ENCODE results near the gene LPAR1. TPM values are rescaled to one million over a fixed set of nuclear protein-coding genes. Genes with fewer than 3 reads are reported as not detected.
"Not testable (repeated sequence)": the region's sequence is repeated elsewhere in the genome, so short reads cannot be mapped to it uniquely, and the experiment has no call there.

The LPAR1 gene
- total RNA-seq, 2 donors from 2014 or later, result 20.2 to 48.2 TPM

DNA sequence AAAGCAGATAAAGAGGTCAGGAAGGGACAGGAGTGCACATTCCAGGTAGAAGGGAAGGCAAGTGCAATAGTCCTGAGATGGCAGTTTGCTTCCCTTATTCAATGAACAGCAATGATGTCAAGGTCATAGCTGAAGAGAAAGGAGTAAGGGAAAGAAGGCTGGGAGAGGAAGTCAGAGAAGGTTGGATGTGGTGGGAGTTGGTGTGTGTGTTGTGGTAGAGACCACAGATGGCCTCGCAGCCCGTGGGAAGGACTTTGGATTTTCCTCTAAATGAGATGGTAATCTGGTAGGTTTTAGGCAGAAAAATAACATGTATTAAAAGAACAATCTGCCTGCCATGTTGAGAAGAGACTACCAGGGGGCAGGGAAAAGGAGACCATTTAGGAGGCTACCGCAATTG, 25.1 kb upstream of the LPAR1 start:
- Histone ChIP-seq H3K4me3 (no peak overlapping the region), H3K4me1 (peaks cover 0 to 8% of the 10 kb centered on the region in 2 donors), H3K36me3 (no peaks in the 10 kb centered on the region), H3K9me3 (no peaks in the 10 kb centered on the region), H3K27me3 (no peaks in the 10 kb centered on the region), H3K27ac (no peak overlapping the region)
- no peak for DNase-seq (ENCODE audit: low spot score)
- TF ChIP-seq, protein P1, sequence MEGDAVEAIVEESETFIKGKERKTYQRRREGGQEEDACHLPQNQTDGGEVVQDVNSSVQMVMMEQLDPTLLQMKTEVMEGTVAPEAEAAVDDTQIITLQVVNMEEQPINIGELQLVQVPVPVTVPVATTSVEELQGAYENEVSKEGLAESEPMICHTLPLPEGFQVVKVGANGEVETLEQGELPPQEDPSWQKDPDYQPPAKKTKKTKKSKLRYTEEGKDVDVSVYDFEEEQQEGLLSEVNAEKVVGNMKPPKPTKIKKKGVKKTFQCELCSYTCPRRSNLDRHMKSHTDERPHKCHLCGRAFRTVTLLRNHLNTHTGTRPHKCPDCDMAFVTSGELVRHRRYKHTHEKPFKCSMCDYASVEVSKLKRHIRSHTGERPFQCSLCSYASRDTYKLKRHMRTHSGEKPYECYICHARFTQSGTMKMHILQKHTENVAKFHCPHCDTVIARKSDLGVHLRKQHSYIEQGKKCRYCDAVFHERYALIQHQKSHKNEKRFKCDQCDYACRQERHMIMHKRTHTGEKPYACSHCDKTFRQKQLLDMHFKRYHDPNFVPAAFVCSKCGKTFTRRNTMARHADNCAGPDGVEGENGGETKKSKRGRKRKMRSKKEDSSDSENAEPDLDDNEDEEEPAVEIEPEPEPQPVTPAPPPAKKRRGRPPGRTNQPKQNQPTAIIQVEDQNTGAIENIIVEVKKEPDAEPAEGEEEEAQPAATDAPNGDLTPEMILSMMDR (IDR thresholded peaks at IDR 0.05), result no peak

DNA sequence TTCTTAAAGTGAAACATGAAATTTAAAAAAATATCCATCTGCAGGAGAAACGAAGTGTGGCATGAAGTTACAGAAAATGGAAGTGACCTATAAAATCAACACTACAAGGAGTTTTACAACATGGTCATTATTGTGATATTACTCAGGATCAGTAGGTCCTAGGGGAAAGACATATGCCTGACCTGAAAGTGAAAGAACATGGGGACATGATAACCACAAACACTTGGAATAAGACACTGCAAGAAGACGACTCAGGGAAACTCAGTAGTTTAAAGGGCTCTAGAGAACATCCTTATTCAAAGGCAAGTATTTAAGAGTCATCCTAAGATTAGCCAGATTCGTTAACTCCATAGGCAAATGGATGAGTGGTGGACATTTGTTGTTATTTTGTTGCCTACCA, 19.9 kb upstream of the LPAR1 start:
- H3K4me3 ChIP-seq, result no peak overlapping the region
- TF ChIP-seq, protein P1 (IDR thresholded peaks at IDR 0.05), result no peak
- no peak overlapping the region for H3K27ac ChIP-seq
- no peak for DNase-seq (ENCODE audit: low spot score)
- H3K9me3 ChIP-seq, result no peaks in the 10 kb centered on the region
- no peaks in the 10 kb centered on the region for H3K4me1 ChIP-seq
- no peaks in the 10 kb centered on the region for H3K27me3 ChIP-seq
- H3K36me3 ChIP-seq, result no peaks in the 10 kb centered on the region

DNA sequence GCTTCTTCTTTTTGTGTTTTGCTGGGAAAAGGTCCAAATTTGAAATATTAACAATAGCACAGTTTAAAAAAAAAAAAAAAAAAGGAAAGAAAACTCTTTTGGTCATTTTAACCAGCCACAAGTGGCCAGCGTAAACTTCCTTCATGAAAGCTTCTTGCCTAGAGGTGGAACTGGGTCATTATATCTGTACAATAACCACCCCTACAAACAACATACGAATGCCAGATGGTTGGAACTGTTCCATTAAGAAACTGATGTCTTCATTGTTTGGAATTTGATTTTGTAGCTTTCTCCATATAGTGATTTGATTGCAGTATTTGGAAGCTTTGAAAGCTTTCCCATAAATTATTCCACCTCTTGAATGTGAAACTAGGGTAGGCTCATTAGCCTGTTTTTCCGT, 18.3 kb upstream of the LPAR1 start:
- DNase-seq (ENCODE audit: low spot score), result no peak
- Histone ChIP-seq H3K27ac (no peak overlapping the region), H3K9me3 (no peaks in the 10 kb centered on the region), H3K4me1 (no peaks in the 10 kb centered on the region), H3K27me3 (no peaks in the 10 kb centered on the region), H3K36me3 (no peaks in the 10 kb centered on the region), H3K4me3 (no peak overlapping the region)
- TF ChIP-seq, protein P1 (IDR thresholded peaks at IDR 0.05), result no peak

DNA sequence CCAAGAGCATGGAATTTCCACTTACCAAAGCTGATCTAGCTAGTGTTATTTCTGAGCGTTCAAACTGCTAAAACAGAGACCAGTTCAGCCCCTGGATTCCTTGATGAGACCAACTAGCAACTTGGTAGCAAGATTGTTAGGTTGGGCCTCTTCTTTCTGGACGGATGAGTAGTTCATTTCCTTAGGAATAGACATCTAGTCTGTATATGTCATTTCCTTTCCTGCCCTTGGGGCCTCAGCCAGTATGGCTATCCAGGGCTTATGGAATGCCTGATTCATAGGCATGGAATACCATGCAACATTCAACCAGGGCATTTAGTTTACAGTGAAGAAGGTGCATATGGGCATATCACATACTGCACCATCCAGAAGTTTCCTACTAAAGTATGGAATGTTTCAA, 14.5 kb upstream of the LPAR1 start:
- no peaks in the 10 kb centered on the region for H3K36me3 ChIP-seq

DNA sequence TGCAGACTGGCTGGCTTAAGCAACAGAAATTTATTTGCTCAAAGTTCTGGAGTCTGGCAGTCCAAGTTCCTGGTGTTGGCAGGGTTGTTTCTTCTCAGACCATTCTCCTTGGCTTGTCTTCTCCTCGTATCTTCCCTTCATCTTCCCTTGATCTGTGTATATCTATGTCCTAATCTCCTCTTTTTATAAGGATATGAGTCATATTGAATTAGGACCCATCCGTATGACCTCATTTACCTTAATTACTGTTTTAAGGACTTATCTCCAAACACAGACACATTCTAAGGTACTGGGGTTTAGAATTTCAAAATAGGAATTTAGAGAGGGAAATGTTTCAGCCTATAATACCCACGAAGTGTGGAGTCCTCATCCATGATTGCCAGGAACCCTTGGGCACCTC, 13.1 kb upstream of the LPAR1 start:
- H3K36me3 ChIP-seq, result no peaks in the 10 kb centered on the region
- DNase-seq (ENCODE audit: low spot score), result no peak
- H3K27me3 ChIP-seq, result no peaks in the 10 kb centered on the region
- no peaks in the 10 kb centered on the region for H3K9me3 ChIP-seq
- TF ChIP-seq, protein P1 (IDR thresholded peaks at IDR 0.05), result no peak
- no peak overlapping the region for H3K27ac ChIP-seq
- no peak overlapping the region for H3K4me3 ChIP-seq
- no peaks in the 10 kb centered on the region for H3K4me1 ChIP-seq

More for the DNA sequence above, 14.5 kb upstream of the LPAR1 start:
- no peaks in the 10 kb centered on the region for H3K27me3 ChIP-seq
- H3K27ac ChIP-seq, result no peak overlapping the region
- TF ChIP-seq, protein P1 (IDR thresholded peaks at IDR 0.05), result no peak
- no peaks in the 10 kb centered on the region for H3K9me3 ChIP-seq
- H3K4me1 ChIP-seq, result no peaks in the 10 kb centered on the region
- no peak overlapping the region for H3K4me3 ChIP-seq
- DNase-seq (ENCODE audit: low spot score), result no peak

DNA sequence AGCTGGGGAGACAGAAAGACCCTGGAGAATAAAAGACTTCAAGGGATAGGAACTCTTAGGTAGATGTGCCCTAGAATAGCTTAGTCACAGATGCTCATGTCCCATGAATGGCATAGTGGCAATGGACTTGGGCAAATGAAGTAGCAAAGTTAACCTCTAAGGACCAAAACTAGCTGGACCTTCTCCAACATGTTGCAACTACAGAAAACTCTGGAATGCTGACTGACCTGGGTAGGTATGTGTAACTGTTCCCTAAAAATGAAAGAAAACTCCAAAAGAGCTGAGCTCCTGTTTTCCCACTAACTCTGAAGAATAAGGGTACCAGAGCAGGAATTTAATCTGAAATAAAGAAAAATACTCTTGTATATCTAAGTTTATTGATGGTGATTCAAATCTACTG, 12.5 kb upstream of the LPAR1 start:
- no peaks in the 10 kb centered on the region for H3K9me3 ChIP-seq
- no peak overlapping the region for H3K4me3 ChIP-seq
- no peak overlapping the region for H3K27ac ChIP-seq
- no peak for DNase-seq (ENCODE audit: low spot score)
- no peaks in the 10 kb centered on the region for H3K4me1 ChIP-seq
- TF ChIP-seq, protein P1 (IDR thresholded peaks at IDR 0.05), result no peak
- no peaks in the 10 kb centered on the region for H3K27me3 ChIP-seq
- no peaks in the 10 kb centered on the region for H3K36me3 ChIP-seq

DNA sequence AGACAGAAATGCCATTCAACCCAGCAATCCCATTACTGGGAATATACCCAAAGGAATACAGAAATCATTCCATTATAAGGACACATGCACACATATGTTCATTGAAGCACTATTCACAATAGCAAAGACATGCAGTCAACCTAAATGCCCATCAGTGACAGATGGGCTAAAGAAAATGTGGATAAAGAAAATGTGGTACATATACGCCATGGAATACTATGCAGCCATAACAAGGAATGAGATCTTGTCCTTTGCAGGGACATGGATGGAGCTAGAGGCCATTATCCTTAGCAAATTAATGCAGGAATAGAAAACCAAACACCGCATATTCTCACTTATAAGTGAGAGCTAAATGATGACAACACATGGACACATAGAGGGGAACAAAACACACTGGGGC, 9.0 kb upstream of the LPAR1 start:
- not testable (repeated sequence) for DNase-seq (ENCODE audit: low spot score); H3K36me3 ChIP-seq; H3K4me1 ChIP-seq; H3K27ac ChIP-seq; H3K4me3 ChIP-seq; H3K27me3 ChIP-seq
- H3K9me3 ChIP-seq, result peaks cover 0 to 14% of the 10 kb centered on the region in 2 donors
